ENCODE measurements around the gene FRS2.

DNA sequence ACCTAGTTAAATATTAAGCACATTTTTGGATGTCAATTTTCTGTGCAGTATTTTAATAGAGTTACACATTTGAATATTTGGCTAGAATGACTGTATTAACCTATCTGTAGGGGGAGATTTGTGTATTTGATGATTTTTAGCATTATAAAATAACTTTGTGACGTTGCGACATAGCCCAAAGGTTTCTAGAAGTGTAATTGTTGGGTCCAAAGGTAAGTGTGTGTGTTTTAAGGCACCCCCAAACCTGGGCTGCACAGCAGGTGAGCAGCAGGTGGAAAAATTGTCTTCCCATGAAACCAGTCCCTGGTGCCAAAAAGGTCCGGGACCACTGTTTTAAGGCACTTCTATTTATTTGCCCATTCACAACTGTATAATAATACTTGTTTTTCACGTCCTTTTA, 118.3 kb downstream of the FRS2 start:
- TF ChIP-seq GATA2 (IDR thresholded peaks at IDR 0.05; ENCODE audit: low read depth, low read length) (no peak), GATA3 (IDR thresholded peaks at IDR 0.05; ENCODE audit: low read depth, low read length) (no peak)
